Uterus (tissue), 2 donors: ENCODE measurements around the gene DCTN5.
"Not testable (repeated sequence)": the region's sequence is repeated elsewhere in the genome, so short reads cannot be mapped to it uniquely, and the experiment has no call there.

Source experiments
- CTCF ChIP-seq, 4 experiments: fragments of 200-600 bp in 2 of 4; fragments of 450-650 bp in 2 of 4; sonication (generic) in 2 of 4; IDR thresholded peaks; one replicate each; pipeline ENCODE4 v1.5.1; 2016 to 2019; ENCODE audit warnings: antibody characterized with exemption in 4 of 4, mild to moderate bottlenecking in 2 of 4, moderate library complexity in 1 of 4
- POLR2A ChIP-seq, 2 donors: fragments of 450-650 bp; IDR thresholded peaks; one replicate each; pipeline ENCODE4 v1.6.1; 2016; ENCODE audit warnings: antibody characterized with exemption in 2 of 2, mild to moderate bottlenecking in 1 of 2, moderate library complexity in 1 of 2

- not testable (repeated sequence) for TF ChIP-seq POLR2A, CTCF (IDR thresholded peaks at IDR 0.05)
These were observed 9.4 kb upstream of the DCTN5 start for GRCh38 chr16:23631874-23632273.
